LNCAP (cell line): ENCODE results near the gene KDM6A.

ENCODE experiments used
- TF ChIP-seq, protein P1 (sequence below): fragments of 450-650 bp; IDR thresholded peaks from 2 replicates; pipeline ENCODE4 v1.5.1; 2017; ENCODE audit warnings: mild to moderate bottlenecking

Gene KDM6A

DNA sequence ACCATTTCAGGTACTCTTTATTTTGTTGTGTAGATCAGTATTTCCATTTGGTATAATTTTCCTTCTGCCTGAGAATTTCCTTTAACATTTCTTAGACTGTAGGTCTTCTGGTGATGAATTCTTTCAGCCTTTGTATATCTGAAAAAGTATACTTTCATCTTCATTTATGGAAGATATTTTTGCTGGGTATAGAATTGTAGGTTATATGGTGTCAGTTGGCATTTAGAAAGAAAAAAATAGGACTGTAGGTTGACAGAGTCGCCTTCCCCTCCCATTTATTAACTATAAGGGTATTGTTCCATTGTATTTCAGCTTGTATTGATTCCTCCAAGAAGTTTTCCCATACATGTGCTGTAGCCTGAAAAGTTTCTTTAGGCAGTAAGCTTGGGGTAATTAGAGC lies 71.9 kb downstream of the KDM6A start:
- TF ChIP-seq, protein P1, sequence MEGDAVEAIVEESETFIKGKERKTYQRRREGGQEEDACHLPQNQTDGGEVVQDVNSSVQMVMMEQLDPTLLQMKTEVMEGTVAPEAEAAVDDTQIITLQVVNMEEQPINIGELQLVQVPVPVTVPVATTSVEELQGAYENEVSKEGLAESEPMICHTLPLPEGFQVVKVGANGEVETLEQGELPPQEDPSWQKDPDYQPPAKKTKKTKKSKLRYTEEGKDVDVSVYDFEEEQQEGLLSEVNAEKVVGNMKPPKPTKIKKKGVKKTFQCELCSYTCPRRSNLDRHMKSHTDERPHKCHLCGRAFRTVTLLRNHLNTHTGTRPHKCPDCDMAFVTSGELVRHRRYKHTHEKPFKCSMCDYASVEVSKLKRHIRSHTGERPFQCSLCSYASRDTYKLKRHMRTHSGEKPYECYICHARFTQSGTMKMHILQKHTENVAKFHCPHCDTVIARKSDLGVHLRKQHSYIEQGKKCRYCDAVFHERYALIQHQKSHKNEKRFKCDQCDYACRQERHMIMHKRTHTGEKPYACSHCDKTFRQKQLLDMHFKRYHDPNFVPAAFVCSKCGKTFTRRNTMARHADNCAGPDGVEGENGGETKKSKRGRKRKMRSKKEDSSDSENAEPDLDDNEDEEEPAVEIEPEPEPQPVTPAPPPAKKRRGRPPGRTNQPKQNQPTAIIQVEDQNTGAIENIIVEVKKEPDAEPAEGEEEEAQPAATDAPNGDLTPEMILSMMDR = no peak

DNA sequence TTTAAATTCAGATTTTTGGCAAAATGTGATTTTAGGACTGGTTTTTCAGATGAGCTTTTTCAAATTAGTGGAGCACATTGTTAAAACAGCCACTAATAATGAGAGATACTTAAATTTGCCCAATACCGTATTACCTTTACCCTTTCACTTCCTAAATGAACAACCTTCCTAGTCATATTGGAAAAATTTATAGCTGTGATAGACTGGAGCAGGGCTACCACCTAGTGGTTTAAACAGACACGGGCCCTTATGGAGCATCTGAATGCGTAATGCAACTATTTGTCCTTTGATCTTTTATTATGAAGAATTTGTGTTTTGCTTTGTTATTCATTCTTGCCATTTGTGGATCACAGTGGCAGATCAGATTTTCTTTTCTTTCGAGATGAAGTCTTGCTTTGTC lies 72.7 kb downstream of the KDM6A start:
- TF ChIP-seq, protein P1 = no peak

DNA sequence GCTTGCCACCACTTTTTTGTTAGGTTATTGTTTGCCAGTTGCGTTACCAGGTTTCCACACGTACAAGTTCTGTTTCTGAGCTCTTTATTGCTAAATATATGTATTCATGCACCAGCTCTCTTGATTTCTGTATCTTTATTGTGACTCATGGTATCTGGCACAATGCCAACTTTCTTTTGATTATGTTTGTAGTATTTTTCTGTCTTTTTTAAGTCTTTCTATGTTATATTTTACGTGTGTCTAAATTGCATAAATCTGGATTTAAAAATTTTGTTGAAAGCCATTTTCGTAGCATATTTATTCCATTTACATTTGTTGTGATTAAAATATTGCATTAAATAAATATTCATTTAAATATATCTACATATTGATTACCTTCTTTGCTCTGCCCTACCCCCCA lies 73.8 kb downstream of the KDM6A start:
- TF ChIP-seq, protein P1 = no peak

DNA sequence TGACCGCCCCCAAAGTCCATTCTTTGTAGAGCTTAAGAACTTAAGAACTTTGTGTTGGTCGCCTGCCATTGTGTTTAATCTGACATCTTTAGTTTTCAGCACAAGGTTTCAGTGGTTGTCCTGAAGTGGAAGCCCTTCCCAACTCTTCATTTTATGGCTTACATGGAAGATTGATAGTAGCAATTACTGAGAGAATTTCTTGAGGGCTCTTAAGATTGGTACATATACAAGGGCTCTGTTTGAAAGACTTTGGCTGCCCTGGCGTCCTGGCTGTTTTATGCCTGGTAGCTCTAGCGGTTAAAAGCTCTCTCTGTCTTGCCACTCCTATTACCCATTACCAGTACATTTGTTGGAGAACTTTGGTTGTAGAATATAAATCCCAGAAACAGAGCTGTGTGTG lies 75.0 kb downstream of the KDM6A start:
- TF ChIP-seq, protein P1 = no peak

DNA sequence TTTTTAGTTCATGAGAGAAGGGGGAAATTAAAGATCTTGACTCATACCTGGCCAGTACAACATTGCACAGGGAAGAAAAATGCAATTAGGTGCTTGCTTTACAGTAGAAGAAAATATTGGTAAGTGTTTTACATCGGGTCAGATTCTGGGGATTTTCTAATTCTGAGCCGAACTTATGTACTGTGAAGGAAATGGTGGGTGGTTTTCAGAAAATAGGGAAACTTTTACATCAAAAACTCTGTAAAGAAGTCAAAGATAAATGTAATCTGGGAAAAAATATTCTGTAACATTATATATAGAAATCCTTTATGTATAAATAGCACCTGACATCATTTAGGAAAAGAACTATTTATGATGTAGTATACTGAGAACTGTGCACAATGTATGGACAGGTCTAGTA lies 75.4 kb downstream of the KDM6A start:
- TF ChIP-seq, protein P1 = no peak

DNA sequence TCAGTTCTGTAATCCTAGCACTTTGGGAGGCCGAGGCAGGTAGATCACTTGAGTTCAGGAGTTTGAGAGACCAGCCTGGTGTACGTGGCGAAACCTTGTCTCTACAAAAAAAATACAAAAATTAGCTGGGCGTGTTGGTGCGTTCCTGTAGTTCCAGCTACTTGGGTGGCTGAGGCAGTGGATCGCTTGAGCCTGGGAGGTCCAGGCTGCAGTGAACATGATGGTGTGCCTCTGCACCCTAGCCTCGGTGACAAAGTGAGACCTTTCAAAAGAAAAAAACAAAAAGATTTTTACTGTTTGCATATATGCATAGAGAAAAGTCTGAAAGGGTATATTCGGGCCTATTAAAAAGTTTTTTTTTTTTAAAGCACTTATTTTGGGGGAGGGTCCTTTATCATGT lies 76.1 kb downstream of the KDM6A start:
- TF ChIP-seq, protein P1 = no peak

DNA sequence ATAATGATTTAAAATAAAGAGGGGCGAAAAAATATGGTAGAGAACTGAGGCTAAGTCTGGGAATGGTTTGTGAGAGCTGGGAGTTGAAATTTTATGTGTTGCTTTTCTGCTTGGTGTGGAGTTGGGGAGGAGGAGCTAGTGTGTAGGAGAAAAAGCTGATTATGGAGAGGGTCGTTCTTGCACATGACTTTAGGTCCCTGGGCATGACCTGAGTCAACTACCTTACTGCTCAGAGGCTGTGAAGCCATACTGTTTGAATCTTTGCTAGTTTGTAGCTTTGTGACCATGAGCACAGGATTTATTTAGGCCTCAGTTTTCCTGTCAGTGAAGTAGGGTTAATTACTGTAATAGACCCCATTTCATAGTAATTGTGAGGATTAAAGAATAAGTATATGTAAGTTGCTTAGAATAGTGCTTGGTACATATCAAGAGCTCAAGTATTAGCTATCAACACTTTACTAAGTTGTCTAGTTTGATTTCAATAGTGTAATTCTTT lies 78.6 kb downstream of the KDM6A start:
- TF ChIP-seq, protein P1 = no peak

DNA sequence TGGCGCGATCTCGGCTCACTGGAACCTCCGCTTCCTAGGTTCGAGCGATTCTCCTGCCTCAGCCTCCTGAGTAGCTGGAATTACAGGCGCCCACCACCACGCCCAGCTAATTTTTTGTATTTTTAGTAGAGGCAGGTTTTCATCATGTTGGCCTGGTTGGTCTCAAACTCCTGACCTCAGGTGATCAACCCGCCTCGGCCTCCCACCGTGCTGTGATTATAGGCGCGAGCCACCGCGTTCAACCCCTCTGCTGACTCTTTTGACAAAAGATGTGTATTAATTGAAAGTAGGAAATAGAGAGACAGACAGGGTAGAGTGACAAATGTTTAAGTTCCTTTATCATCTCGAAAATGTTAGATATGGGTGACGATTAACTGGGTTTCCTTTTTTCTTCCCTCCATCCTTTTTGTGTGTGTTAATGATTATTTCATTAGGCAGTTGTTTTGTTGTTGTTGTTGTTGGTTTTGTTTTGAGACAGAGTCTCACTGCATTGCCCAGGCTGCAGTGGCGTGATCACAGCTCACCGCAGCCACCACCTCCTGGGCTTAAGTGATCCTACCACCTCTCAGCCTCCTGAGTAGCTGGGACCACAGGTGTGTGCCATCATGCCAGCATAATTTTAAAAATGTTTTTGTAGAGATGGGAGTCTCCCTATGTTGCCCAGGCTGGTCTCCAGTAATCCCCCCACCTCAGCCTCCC lies 79.5 kb downstream of the KDM6A start:
- TF ChIP-seq, protein P1 = no peak
